M059J (cell line): ENCODE results near the gene HDAC7. TPM values are rescaled to one million over a fixed set of nuclear protein-coding genes. Genes with fewer than 3 reads are reported as not detected.

ENCODE experiments used
- DNase-seq: peaks from one replicate; pipeline ENCODE4 v3.0.0-alpha.2; 2012; ENCODE audit warnings: low read depth
- total RNA-seq: library from RNA; depleted of rRNA; stranded (reverse); fragments of >200 nt; shearing (Covaris generic); gene quantifications from 2 replicates; pipeline ENCODE4 v1.2.3, GENCODE V29; 2014; rRNA removed

Gene HDAC7
- total RNA-seq, result 22.8 and 26.1 TPM in 2 replicates

GRCh38 chr12:47819896-47820630 lies at the start of gene HDAC7:
Gene HDAC7 (minus strand): TSS chr12:47819903. CDS start chr12:47819785, 118 bp downstream.
- peak; percentile 81 for DNase-seq

DNA sequence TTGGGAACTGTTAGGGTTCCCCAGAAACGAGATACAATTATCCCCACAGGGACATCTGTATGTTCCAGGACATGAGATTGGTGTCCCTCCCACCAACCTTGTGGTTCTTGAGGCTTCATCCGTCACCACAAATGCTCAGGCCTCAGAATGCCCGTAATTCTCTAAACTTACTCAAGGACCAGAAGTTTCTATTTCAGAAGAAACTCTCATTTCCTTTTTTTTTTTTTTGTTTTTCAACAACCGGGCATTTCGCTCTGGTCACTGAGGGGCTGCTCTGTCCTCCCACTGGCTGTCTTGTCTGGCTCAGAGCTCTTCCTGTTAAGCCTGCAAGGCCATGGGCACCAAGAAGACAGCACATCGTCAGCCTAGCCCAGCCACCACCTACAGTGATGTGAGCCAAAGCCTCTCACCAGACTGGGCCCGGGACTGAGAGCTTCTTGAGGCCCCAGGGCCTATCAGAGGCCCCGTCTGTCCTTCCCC lies 48.9 kb upstream of the HDAC7 start:
- no peak for DNase-seq

DNA sequence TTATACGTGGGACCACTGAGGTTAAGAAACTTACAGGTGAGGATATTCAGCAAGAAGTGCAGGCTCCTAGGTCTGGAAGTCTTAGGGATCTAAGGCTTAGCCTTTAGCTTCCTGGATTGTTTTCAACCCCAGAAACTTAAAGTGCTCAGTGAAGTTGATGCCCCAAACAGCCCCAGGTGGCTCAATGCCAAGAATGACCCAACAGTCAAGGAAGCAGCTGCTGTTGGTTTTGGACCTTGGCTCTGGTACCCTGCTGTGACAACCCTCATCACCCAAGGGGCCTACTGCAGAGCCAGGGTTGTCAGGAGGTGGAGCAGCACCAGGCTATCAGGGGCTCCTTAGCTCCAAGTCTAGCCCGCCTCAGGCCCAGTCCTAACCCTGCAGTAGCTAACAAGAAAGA lies 48.3 kb upstream of the HDAC7 start:
- DNase-seq, result no peak

- peak; percentile 77 for DNase-seq
Observed at GRCh38 chr12:47867495-47867941, 47.8 kb upstream of the HDAC7 start.

GRCh38 chr12:47864646-47865235 lies 45.0 kb upstream of the HDAC7 start:
- no peak for DNase-seq

- DNase-seq, result no peak
Observed at GRCh38 chr12:47863985-47864384, 44.3 kb upstream of the HDAC7 start.

DNA sequence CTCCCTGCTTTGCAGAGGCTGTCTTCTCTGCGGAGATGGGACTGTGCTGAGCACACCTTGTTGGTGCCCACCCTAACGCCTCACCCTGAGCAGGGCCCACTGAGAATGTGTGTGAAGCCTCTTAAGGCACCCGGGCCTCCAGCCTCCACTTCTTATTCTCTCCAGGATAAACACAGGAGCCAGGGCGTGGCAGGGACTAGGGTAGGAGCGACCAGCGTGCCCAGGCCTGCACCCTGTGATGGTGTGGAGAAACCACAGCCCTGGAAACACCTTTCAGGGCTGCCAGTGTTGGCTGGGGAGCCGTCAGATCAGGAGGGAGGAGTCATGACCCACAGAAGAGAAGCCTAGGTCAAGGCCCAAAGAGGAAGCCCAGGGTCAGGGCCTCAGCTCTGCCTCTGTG lies 43.8 kb upstream of the HDAC7 start:
- no peak for DNase-seq

GRCh38 chr12:47862881-47863280 lies 43.2 kb upstream of the HDAC7 start:
- DNase-seq, result no peak

DNA sequence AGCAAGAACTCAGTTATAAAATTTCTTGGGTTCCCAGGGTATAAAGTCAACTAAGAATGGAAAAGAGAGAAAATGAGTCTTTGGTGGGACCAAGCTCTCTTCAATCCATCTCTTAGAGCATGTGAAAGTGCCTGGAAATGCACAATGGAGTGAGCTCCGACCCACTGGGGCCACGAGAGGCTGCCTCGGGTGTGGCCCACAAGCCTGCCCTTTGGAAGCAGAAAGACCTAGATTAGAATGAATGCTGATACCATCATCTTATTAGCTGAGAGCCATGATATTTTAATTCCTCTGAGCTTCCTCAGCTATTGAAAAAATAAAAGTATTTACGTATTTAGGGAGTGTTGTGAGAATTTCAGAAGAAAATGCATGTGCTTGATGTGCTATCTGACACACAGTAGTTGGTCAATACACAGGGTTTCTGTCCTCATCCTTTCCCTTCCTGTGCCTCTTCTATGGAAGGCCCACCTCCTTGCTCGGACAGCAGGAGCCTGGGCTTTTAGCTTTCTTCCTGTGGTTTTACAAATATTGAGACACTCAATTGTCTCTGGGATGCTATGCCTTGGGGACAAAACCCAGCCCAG lies 42.6 kb upstream of the HDAC7 start:
- DNase-seq, result no peak

DNA sequence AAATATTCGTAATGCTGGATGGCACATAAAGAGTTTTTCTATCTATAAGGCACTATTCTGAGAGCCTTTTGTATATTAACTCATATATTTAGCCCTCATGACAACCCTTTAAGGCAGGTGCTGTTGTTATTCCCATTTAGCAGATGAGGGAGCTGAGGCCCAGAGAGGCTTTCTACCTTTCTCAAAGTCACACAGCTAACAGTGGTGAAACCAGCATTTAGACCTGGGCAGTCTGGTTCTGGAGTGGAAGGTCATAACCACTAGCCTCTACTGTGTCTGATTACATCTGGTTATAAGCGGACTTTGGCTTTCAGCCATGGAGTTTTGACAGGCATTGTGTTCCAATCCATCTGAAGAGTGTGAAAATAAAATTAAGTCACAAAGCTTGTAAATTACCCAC lies 41.2 kb upstream of the HDAC7 start:
- DNase-seq, result no peak

DNA sequence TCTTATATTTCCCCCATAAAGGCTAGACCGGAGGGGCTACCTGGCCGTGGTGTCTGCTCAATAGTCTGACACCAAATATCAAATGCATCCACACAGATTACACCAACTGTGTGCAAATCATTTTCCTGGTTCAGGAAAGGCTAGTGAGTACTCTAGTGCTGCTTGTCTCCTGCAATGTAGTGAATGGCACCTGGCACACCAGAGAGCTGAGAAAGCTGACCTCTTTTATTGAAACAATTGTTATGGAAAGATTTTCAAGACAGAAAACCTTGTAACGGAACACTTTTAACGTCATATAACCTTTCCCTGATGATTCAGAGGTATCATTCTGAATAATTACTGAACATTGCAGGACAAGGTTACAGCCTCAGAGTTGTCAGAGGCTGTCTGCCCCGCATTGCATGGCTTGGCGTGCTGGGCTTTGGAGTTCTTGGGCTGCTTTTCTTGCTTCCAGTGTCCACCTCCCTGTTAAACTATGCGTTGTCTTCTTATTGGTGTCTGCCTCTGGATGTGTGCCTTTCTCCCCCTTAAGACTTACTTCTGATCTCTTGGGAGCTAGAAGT lies 40.7 kb upstream of the HDAC7 start:
- no peak for DNase-seq

DNA sequence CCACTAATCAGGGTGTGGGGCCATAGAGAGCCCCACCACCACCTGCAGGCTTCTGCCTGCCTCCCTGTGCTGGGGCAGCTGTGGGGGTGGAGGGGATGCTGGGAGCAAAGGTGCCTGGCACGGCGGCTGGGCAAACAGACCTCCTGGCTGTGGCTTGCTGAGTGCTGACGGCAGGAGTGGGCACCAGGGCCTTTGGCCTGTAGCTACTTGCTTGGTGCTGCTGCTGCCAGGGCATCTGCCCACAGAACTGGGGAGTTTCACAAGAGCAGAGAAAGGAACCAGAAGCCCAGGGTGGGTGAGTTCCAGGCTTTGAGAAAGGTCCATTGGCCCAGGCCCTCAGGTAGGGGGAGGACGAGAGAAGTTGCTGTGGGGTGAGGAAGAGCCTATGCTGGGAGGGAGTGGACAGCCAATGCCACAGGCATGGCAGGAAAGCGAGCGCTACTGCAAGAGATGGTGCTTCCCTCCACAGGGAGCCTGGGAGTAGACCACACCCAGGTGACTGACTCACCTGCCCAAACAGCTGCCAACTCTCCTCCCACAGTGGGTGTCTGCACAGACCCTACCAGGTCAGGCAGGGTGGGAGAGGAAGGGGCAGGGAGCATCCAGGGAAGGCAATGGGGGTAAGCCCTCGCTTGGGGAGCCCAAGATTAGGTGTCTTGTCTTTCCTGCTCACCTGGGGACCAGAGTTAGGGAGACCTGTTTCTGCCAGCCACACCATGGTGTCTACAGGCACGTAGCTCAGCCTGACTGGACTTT lies 39.0 kb upstream of the HDAC7 start:
- no peak for DNase-seq

- no peak for DNase-seq
Observed at GRCh38 chr12:47856721-47857575, 37.2 kb upstream of the HDAC7 start.

GRCh38 chr12:47856094-47856493 lies 36.4 kb upstream of the HDAC7 start:
- no peak for DNase-seq

DNA sequence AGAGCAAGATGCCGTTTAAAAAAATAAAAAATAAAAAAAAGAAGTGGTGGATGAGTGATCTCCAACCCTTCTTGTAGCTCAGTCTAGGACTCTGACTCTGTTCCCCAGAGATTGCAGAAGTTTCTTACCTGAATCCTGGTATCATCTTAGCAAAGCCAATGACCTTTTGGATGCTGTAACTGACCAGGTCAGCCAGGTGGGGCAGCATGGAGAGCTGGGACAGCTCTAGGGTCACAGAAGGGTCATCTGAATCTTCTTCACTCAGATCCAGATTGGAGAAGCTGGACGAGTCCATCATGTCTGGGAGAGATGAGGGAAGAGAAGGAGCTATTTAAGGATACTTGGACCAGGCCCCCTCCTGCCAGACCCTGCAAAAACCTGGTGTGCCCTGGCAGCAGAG lies 35.8 kb upstream of the HDAC7 start:
- DNase-seq, result no peak

DNA sequence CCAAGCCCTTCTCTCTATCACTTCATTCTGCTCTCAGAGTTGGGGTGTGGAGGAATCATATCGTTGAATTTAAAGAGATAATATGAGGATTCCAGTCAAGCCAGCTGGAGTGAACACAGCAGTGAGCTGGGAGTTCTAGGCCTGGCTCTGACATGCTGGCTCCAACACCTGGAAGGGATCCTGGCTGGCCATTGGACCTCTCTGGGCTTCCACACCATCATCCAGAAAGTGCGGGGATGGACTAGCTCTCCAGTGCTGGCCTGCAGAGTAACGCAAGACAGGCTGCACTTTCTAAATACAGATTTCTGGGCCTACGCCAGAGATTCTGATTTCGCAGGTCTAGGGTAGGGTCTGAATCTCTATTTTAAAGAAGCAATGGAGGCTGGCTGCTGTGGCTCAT lies 34.8 kb upstream of the HDAC7 start:
- no peak for DNase-seq

DNA sequence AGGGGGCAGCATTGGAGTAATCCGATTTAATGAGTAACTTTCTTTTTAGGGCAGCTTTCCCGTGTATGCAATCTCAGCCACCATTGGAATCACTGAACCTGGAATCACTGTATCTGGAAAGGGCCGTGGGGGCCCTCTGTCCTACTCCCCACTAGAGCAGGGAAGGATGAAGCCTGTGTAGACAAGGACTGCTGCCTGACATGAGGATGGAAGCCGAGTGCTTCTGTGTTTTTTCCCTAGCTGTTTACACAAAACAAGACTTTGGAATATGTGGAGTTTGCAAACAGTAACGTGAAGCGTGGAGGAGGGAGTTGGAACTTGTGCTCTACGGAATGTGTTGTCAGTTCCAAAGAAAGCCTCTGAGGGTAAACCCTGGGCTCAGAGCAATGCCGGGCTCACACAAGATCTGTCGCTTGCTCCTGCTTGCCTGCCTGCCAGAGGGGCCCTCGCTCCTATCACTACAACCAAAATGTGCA lies 32.4 kb upstream of the HDAC7 start:
- no peak for DNase-seq

GRCh38 chr12:47851303-47851952 lies 31.7 kb upstream of the HDAC7 start:
- DNase-seq, result no peak

DNA sequence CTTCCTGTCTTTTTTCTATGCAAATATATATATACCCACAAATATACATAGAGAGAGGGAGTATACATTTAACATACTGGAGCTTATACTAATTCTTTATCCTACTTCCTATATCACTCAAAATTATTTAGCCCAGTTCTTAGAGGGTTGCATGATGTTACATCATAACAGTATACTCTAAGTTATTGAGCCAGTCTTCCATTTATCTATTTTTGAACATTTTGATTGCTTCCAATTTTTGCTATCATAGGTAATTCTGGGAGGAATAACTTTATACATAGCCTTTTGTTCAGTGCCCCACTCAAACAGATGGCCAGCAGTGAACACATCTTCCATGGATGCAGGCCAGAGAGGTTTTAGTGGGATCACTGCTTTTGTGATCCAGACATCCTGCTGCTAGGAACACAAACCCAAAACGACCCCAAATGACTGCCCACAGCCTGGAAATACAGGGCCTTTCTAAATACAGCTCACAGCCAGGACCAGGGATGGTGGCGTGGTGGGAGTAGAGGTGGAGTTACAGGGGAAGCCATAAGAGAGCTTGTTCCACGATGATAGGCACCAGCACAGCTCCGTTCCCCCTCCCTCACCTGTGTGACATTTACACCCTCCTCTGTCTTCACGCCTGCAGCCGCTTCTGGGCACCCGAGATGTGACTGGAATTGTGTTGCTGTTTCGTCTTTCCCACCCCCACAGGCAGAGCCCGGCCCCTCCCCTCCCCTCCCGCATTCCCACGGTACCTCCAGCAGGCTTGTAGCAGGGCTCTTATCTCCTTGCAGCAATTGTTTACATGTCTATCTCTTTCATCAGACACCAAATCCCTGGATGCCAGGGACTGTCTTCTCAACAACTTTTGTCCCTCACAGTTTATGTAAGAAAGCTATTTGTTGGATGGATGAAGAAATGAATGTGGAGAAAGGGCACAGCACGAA lies 30.7 kb upstream of the HDAC7 start:
- no peak for DNase-seq
